SK-N-SH treated with all-trans-retinoic acid at 6 μM for 48 hours (cell line): Measurements from ENCODE around the gene COL4A2.

Experiments
- ARNTL ChIP-seq: fragments of 450-650 bp; formaldehyde crosslinking; IDR thresholded peaks from 2 replicates; pipeline ENCODE4 v1.5.0; 2020; ENCODE audit warnings: low read depth, mild to moderate bottlenecking, moderate library complexity, borderline replicate concordance
- ESRRG ChIP-seq: fragments of 250-450 bp; sonication (Bioruptor Pico); IDR thresholded peaks from 2 replicates; pipeline ENCODE4 v1.6.1; 2021; ENCODE audit warnings: mild to moderate bottlenecking
- GLIS3 ChIP-seq: fragments of 250-450 bp; sonication (Bioruptor Pico); IDR thresholded peaks from 2 replicates; pipeline ENCODE4 v1.5.0; 2020; ENCODE audit warnings: mild to moderate bottlenecking, moderate library complexity
- OSR1 ChIP-seq: fragments of 250-450 bp; sonication (Bioruptor Pico); IDR thresholded peaks from 2 replicates; pipeline ENCODE4 v1.8.0; 2022; ENCODE audit warnings: moderate library complexity, mild to moderate bottlenecking, inconsistent platforms
- PPARA ChIP-seq: fragments of 250-450 bp; sonication (Bioruptor Pico); IDR thresholded peaks from 2 replicates; pipeline ENCODE4 v1.5.0; 2020; ENCODE audit warnings: mild to moderate bottlenecking, borderline replicate concordance
- TCF4 ChIP-seq: fragments of 250-450 bp; sonication (Bioruptor Pico); IDR thresholded peaks from 2 replicates; pipeline ENCODE4 v1.8.0; 2021; ENCODE audit warnings: mild to moderate bottlenecking, moderate library complexity, borderline replicate concordance
- ZFP3 ChIP-seq: fragments of 250-450 bp; sonication (Bioruptor Pico); IDR thresholded peaks from 2 replicates; pipeline ENCODE4 v1.5.0; 2020; ENCODE audit warnings: mild to moderate bottlenecking, moderate library complexity
- ZNF70 ChIP-seq: fragments of 450-650 bp; formaldehyde crosslinking; IDR thresholded peaks from 2 replicates; pipeline ENCODE4 v1.5.0; 2020; ENCODE audit warnings: mild to moderate bottlenecking, moderate library complexity
- ZNF8 ChIP-seq: fragments of 450-650 bp; formaldehyde crosslinking; IDR thresholded peaks from 2 replicates; pipeline ENCODE4 v1.5.0; 2020; ENCODE audit warnings: mild to moderate bottlenecking, moderate library complexity
- TF ChIP-seq, protein P1 (sequence below): fragments of 250-450 bp; sonication (Bioruptor Pico); IDR thresholded peaks from 2 replicates; pipeline ENCODE4 v1.8.0; 2020; ENCODE audit warnings: mild to moderate bottlenecking, moderate library complexity, borderline replicate concordance
- TF ChIP-seq, protein P2 (sequence below): fragments of 250-450 bp; sonication (Bioruptor Pico); IDR thresholded peaks from 2 replicates; pipeline ENCODE4 v1.5.0; 2020; ENCODE audit warnings: mild to moderate bottlenecking, moderate library complexity

DNA sequence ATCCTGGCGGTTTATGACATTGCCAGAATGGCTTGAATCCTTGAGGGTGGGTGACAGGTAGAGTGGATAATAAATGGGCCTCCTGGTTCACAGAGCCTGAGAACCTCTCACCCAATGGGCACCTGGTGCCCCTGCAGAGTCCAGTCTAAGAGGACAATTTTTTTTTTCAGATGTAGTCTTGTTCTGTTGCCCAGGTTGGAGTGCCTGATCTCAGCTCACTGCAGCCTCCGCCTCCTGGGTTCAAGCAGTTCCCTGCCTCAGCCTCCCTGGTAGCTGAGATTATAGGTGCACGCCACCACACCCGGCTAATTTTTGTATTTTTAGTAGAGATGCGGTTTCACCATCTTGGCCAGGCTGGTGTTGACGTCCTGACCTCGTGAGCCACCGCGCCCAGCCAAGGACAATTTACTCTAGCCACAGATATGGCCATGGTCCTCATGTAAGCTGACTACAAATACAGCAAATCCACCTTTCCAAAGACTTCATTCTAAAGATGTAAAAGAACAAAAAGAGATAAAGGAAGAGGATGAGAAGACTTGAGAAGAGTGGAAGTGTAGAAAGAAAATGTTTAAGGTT lies 33.0 kb downstream of the COL4A2 start:
- TF ChIP-seq PPARA (CRISPR knock-in tag), result no peak
- TF ChIP-seq ZFP3, result no peak
- no peak for TF ChIP-seq OSR1 (CRISPR knock-in tag)
- no peak for TF ChIP-seq TCF4 (CRISPR knock-in tag)
- TF ChIP-seq, protein P1, sequence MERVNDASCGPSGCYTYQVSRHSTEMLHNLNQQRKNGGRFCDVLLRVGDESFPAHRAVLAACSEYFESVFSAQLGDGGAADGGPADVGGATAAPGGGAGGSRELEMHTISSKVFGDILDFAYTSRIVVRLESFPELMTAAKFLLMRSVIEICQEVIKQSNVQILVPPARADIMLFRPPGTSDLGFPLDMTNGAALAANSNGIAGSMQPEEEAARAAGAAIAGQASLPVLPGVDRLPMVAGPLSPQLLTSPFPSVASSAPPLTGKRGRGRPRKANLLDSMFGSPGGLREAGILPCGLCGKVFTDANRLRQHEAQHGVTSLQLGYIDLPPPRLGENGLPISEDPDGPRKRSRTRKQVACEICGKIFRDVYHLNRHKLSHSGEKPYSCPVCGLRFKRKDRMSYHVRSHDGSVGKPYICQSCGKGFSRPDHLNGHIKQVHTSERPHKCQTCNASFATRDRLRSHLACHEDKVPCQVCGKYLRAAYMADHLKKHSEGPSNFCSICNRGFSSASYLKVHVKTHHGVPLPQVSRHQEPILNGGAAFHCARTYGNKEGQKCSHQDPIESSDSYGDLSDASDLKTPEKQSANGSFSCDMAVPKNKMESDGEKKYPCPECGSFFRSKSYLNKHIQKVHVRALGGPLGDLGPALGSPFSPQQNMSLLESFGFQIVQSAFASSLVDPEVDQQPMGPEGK, result no peak
- TF ChIP-seq ZNF70 (CRISPR knock-in tag), result no peak
- TF ChIP-seq ARNTL (CRISPR knock-in tag), result no peak
- TF ChIP-seq, protein P2, sequence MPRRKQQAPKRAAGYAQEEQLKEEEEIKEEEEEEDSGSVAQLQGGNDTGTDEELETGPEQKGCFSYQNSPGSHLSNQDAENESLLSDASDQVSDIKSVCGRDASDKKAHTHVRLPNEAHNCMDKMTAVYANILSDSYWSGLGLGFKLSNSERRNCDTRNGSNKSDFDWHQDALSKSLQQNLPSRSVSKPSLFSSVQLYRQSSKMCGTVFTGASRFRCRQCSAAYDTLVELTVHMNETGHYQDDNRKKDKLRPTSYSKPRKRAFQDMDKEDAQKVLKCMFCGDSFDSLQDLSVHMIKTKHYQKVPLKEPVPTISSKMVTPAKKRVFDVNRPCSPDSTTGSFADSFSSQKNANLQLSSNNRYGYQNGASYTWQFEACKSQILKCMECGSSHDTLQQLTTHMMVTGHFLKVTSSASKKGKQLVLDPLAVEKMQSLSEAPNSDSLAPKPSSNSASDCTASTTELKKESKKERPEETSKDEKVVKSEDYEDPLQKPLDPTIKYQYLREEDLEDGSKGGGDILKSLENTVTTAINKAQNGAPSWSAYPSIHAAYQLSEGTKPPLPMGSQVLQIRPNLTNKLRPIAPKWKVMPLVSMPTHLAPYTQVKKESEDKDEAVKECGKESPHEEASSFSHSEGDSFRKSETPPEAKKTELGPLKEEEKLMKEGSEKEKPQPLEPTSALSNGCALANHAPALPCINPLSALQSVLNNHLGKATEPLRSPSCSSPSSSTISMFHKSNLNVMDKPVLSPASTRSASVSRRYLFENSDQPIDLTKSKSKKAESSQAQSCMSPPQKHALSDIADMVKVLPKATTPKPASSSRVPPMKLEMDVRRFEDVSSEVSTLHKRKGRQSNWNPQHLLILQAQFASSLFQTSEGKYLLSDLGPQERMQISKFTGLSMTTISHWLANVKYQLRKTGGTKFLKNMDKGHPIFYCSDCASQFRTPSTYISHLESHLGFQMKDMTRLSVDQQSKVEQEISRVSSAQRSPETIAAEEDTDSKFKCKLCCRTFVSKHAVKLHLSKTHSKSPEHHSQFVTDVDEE (CRISPR knock-in tag), result no peak
- no peak for TF ChIP-seq ESRRG (CRISPR knock-in tag)
- TF ChIP-seq ZNF8 (CRISPR knock-in tag), result no peak
- TF ChIP-seq GLIS3 (CRISPR knock-in tag), result no peak
